Measurements from ENCODE around the gene UGT1A6.

DNA sequence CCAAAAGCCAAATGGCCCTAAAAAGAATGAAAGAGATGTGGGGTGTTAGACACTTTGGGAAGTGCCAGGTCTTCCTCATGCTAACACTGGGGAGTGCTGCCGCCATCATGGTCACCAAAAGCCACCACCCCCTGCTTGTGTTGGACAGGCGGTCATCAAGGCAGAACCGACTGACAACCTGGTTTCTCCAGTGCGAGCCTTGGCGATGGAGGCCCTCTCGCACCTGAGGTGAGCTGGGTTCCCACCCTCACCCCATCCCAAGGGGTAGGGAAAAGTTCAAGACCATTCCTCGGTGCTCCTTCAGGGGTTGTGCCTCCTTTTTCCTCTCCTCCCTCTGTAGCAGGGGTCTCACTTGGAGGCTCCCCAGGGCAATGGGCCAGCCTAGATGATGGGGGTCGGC is 119.0 kb downstream of the UGT1A6 start:
- TF ChIP-seq EZH2 (IDR thresholded peaks at IDR 0.05; ENCODE audit: insufficient read depth, poor library complexity, severe bottlenecking): no peak
- TF ChIP-seq EZH2phosphoT487 (IDR thresholded peaks at IDR 0.05; ENCODE audit: insufficient read depth, low read depth): no peak

Data from GM23248 (cell line).